Activated naive CD4-positive, alpha-beta T cell treated with anti-CD3 and anti-CD28 coated beads, Interleukin-2, amount 50 U/mL, for 24 hours (primary cell): ENCODE measurements around the gene GJC1.

Experiments used
- H3K27ac Mint-ChIP-seq: one replicate; pipeline ENCODE4 v1.8.0; 2021; ENCODE audit warnings: mild to moderate bottlenecking, mixed read lengths
- H3K27me3 Mint-ChIP-seq: one replicate; pipeline ENCODE4 v1.8.0; 2021; ENCODE audit warnings: mixed read lengths
- H3K36me3 Mint-ChIP-seq: one replicate; pipeline ENCODE4 v1.8.0; 2021; ENCODE audit warnings: mixed read lengths
- H3K4me1 Mint-ChIP-seq: one replicate; pipeline ENCODE4 v1.8.0; 2021; ENCODE audit warnings: mixed read lengths
- H3K4me3 Mint-ChIP-seq: one replicate; pipeline ENCODE4 v1.8.0; 2021; ENCODE audit warnings: mild to moderate bottlenecking, mixed read lengths
- H3K9me3 Mint-ChIP-seq: one replicate; pipeline ENCODE4 v1.8.0; 2021; ENCODE audit warnings: mixed read lengths

Gene GJC1

DNA sequence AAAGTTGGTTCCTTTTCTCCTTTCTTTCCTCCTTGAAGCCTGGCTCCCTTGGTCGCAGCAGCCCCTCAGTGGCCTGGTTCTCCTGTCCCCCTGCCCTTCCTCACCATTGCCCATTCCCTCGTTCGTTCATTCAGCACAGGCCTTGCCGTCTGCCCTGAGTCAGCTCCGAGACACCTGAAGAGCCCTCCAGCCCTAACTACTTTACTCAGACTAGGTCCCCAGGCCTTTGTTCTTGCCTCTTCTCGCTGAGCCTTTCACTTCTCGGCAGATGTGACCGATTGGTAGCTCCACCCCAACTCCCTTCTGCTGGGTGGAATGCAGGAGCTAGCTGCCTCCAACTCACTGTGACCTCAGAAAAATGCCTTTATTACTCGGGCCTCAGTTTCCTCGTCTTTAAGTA, 78.3 kb downstream of the GJC1 start:
- peaks cover 5% of the 10 kb centered on the region for H3K36me3 Mint-ChIP-seq
- H3K9me3 Mint-ChIP-seq, result no peaks in the 10 kb centered on the region
- H3K27me3 Mint-ChIP-seq, result peaks cover 2% of the 10 kb centered on the region
- H3K4me1 Mint-ChIP-seq, result no peaks in the 10 kb centered on the region
- no peak overlapping the region for H3K27ac Mint-ChIP-seq
- H3K4me3 Mint-ChIP-seq, result no peak overlapping the region

DNA sequence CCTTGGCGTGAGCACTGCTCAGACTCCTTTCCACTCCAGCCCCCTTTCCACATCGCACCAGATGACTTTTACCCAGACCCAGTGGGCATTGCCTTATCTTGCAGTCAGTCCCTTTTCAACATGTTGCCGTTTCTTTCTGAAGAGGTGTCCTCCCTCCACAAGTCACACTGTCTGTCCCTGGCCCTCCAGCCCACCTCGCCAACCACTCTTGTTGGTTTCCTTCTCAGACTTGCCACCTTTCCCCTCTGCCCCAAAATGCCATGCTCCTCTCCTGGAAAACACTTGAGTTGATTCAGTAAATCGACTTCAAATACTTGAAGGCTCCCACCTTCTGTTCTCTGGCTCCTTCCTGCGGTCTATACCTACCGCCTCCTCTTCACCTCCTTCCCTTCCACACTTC, 78.8 kb downstream of the GJC1 start:
- no peaks in the 10 kb centered on the region for H3K9me3 Mint-ChIP-seq
- no peak overlapping the region for H3K4me3 Mint-ChIP-seq
- peaks cover 5% of the 10 kb centered on the region for H3K36me3 Mint-ChIP-seq
- H3K27me3 Mint-ChIP-seq, result peaks cover 2% of the 10 kb centered on the region
- no peaks in the 10 kb centered on the region for H3K4me1 Mint-ChIP-seq
- H3K27ac Mint-ChIP-seq, result no peak overlapping the region

GRCh38 chr17:44749980-44750318, 80.1 kb downstream of the GJC1 start:
- H3K27ac Mint-ChIP-seq, result no peak overlapping the region
- H3K27me3 Mint-ChIP-seq, result peaks cover 2% of the 10 kb centered on the region
- H3K4me3 Mint-ChIP-seq, result no peak overlapping the region
- H3K36me3 Mint-ChIP-seq, result peaks cover 5% of the 10 kb centered on the region
- no peaks in the 10 kb centered on the region for H3K4me1 Mint-ChIP-seq
- no peaks in the 10 kb centered on the region for H3K9me3 Mint-ChIP-seq

DNA sequence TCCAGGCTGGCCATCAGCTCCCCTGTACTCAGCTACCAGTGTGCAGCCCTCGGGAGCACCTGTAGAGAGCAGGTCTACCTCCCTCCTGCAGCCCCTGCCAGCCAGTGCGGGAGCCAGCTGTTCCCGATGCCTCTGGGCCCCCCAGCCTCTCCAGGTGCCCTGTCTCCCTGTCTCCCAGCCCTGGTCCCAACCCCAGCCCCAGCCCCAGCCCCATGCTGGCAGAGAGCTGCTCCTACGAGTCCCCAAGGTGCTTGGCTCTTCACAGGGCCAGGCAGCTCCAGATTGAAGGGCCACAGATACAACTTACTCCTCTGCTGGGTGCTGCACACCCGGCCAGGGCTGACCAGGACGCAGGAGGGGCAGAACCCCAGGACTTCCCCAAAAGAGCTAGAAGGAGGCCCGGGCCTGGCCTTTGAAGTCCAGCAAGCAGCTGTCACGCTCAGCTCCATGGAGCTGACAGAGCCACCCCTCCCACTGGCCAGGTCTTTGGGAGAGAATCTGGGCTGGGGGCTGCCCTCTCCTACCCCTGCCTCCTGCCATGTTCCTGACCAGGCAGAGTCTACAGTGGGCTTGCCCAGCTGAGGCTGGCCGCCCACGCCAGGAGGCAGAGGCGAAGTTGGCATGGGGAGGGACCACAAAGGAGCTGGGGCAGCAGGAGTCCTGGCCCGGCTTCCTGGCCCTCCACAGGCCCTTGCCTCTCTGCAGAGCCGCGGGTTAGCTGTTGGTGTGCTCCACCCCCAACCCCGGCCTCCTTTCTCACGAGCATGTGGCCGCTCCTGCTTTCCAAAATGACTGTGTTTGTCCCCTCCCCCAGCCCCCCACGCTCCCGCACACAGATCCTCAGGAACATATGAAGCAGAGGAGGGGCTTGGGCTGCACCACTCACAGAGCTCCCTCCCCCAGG, 80.8 kb downstream of the GJC1 start:
- Mint-ChIP-seq H3K27me3 (peaks cover 2% of the 10 kb centered on the region), H3K9me3 (no peaks in the 10 kb centered on the region), H3K36me3 (peaks cover 5% of the 10 kb centered on the region), H3K4me1 (no peaks in the 10 kb centered on the region), H3K27ac (no peak overlapping the region), H3K4me3 (no peak overlapping the region)
